GM18498 (cell line): Measurements from ENCODE around the gene LRRC31.

Source experiments
- ATAC-seq: cut with Tn5 transposase; IDR thresholded peaks from one replicate; pipeline ENCODE4 v1.9.1; 2021; ENCODE audit warnings: mild to moderate bottlenecking, moderate library complexity; ENCODE audit not compliant: unreplicated experiment

Gene LRRC31

DNA sequence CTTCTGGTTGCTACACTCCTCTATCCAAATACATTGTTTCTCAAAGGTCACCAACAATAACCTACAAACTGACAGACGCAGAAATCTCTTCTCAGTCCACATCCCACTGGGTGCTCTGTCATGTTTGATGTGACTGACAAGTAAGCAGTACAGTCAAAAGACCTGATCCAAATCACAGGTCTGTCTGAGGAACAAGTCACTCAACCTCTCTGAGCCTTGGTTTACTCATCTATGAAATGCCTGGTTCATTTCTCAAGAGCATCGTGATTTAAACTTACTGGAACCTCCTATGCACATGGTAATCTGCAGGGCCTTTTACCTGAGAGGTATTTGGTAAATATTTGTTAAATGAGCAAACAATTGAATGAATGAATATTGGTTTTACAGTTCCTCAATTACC, 5.5 kb downstream of the LRRC31 start:
- ATAC-seq = no peak

DNA sequence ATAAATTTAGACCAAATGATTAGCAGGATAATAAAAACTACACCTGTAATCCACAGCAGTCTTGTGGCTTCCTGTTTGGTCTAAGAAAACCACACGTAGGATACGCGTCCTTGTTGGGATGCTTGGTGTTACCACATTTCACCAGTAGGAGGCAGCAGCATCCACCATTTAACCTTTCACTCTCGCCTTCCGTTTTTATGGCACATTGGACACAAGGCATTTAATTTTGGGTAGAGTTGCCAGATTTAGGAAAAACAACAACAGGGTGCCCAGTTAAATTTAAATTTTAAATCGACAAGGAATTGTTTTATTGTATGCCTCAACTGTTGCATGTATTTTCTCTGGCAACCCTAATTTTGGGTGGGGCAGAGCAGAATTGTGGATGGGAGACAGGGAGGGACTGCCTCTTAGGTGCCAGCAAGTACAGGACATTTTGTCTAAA, 6.3 kb downstream of the LRRC31 start:
- ATAC-seq = peak; percentile 61

DNA sequence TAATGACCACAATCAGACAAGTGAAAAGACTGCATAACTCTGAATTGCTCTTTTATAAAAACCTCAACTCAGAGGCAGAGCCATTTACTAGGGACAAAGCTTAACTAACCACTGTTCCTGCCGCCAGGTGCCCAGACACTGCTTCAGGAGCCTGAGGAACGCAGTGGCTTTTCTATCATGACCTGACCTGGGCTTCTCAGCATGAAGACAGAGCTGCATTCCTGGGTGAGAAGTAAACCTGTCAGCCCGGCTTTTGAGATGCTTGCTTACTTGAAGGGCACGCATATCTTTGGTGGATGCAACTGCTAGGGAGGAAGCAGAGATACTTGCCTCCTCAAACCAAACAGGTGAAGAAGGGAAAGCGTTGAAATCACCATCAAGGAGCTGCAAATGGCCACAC, 7.9 kb downstream of the LRRC31 start:
- no peak for ATAC-seq

DNA sequence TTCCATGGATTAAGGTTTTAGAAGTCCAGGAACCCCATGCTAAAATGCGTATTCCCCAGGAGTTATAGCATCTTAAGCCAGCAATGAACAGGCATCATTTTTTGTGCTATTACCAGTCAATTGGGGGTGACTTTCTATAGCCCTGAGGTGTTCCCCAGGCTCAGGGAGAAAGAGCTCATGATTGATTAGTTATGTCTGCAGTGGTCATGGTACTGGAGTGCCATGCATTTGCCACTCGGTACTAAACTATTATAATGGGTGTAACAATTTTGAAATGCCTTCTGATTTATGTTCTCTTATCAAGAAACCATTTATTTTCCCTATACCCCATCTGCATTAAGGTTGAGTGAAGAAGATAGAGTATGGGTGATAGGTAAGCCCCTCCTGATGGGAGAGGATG, 11.9 kb downstream of the LRRC31 start:
- no peak for ATAC-seq

DNA sequence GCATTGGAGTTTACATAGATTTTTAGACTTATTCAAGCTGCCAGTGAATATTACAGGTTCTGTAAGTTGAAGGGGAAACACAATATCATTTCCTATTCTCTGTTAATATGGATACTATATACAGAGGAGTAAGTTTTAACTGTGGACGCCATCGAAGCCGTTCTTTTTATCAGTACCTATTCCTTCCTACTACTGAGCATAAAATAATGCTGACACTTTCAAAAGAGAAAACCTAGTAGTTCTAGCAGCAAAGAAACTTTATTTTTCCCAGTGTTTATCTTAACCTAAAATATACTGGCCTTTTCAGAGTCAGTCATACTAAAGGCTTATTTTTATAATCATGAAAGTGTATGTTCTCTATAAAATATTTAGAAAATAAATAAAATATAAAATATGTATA, 14.2 kb downstream of the LRRC31 start:
- no peak for ATAC-seq

DNA sequence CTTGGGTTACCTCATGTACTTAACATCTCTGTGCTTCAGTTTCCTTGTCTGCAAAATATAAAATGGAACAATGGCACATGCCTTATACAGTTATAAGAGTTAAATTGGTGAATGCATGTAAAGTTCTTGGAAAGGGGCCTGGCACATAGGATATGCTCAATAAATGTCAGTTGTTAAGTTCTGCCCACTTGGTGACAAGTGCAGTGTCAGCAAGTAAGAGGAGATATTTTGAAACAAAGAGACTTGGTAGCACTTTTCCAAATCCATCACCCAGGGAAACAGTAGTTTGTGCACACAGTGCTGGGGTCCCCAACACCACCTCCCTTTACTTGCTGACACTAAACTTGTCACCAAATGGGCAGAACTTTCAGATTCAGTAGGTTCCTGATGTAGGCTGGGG, 19.1 kb downstream of the LRRC31 start:
- ATAC-seq = no peak

DNA sequence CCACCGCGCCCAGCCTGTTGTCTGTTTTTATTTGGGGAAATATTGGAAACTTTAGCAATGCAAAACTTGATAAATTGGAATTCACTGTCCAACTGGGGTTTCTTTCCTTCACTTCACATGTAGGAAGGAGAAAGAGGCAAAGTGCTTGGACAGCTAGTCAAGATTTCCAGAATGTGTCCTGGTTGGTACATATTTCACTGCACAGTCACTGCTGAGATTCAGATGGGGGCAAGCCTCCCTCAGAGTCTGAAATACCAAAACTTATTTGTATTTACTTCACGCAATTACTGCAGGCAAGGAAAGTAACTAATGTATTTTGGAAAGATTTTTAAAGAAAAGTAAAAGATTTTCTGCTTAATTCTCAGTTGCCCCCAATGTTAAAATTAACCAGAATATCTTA, 21.0 kb downstream of the LRRC31 start:
- no peak for ATAC-seq

DNA sequence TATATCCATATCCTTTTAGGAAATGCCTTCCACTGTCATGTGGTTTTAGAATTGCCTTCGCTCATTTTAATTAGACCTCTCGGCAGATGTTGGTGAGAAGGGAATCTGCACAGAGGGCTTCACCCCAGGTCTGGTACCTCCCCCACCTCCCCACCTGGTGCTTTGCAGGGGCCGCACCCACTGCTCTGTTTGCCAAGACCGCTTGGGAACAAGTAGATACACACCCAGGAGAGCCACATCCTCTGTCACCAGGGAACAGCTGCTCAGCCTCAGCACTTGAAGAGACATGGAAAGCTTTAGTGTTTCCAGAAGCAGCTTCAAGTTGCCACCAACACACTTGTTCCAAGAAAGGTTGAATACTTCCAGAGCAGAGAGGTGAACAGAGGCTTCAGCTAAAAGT, 21.8 kb downstream of the LRRC31 start:
- ATAC-seq = no peak

DNA sequence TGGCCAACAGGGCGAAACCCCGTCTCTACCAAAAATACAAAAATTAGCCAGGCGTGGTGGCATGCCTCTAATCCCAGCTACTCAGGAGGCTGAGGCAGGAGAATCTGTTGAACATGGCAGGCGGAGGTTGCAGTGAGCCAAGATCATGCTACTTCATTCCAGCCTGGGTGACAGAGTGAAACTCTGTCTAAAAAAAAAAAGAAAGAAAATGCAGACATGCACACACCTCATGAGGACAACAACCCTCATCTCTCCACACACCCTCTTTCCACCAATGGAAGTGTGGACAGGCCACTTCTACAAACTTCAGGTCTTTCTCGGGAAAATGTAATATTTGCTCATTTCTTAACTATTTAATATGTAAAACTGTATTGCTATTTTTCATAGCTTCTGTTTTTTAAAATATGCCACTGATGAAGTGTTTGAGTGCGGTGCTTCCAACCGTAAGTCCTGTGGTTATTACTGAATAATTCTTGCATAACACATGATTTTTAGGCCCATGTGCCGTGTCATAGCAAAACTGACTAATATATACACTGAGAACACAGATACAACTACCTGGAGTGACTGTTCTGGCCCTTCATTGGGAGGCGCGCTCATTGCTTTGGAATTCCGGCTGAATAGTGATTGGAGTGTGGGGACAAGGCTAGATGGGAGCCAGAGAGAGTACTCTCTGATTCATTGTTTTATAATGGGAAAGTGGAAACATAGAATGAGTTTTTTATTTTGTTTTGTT, 23.1 kb downstream of the LRRC31 start:
- peak; percentile 98 for ATAC-seq

DNA sequence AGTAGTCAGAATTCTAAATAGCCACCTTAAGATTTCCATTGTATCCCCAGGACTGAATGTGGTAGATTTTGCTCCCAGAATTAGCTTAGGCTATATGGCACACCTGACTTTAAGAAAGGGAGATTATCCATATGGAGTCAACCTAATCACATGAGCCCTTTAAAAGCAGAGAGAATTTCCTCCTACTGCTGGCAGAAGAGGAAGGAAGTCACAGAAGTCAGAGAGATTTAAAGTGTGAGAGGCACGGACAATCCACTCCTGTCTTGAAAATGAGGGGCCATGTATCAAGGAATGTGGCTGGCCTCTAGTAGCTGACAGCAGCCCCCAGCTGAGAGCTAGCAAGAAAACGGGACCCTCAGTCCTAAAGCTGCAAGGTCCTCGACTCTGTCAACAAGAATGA, 26.8 kb downstream of the LRRC31 start:
- ATAC-seq = no peak

DNA sequence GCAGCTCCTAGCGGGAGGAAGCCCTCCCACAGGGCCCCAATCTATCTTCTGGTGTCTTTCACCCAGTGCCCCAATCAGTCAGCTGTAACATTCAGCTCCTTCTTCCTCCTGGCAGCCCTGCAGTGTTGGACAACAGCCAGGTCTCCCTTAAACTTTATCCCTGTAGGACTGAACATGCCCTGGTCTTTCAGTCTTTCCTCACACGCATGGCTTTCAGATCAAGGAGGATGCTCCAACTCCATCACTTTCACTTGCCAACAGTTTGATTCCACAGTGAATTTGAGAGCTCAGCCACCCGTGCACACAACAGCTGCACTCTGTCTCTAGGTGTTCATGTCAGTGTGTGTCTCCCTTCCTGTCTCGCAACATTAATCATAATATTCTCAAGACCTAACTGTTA, 28.6 kb downstream of the LRRC31 start:
- peak; percentile 63 for ATAC-seq

DNA sequence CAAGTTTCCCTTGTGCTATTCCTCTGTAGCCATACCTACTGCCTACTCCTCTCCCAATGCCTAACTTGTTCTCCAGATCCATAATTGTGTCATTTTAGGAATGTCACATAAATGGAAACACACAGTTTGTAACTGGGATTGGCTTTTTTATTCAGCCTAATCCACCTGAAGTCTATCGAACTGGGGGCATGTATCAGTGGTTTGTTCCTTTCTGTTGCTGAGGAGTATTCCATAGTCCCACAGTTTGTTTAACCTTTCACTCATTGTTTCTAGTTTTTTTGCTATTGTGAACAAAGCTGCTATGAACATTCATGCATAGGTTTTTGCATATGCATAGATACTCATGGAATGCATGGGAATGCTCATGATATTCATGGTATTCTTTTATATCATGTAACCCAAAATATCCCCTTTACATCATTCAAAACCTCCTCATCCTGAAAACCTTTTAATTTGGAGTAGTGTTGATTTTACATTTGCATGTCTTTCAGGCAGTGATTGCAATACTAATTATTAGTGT, 31.2 kb downstream of the LRRC31 start:
- no peak for ATAC-seq

DNA sequence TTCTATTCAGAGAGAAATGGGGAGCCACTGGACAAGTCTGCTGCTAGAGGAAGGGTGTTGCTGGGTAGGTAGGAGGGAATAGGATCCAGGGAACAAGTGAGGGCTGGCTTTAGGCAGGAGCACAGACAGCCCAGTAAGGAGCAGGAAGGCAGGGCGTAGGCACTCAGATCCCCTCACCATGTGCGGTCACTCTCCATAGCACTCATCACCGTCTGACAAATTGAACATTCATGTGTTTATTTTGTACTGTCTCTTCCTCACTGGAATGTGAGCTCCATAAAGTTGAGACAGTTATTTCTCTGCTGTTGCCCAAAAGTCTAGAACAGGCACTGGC, 32.8 kb downstream of the LRRC31 start:
- ATAC-seq = no peak

DNA sequence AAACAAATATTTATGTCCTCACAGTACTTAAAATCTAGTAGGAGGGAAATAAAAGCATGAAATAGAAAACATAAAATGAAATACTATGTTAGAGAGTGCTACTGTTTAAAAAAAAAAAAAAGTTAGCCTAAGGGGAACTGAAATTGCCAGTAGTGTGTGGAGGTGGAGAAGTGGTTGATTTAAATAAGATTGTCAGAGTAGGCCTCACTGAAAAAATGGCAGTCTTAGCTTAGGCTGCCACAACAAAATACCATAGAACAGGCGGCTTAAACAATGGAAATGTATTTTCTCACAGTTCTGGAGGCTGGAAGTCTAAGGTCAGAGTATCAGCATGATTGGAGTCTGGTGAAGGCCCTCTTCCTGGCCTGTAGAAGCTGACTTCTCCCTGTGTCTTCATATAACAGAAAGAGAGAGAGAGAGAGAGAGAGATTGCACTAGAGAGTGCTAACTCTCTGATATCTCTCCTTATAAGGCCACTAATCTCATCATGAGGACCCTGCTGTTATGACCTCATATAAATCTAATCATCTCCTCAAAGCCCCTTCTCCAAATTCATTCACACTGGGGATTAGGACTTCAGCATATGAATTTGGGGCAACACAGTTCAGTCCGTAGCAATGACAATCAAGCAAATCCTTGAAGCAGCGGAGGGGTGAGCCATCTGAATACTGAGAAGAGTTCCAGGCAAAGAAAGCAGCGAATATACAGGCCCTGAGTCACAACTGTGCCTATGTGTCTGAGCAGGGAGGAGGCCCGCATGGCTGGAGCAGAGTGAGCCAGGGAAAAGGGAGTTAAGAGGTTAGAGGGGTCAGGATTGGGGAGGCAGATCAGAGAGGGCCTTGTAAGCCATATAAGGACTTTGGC, 33.4 kb downstream of the LRRC31 start:
- peak; percentile 91 for ATAC-seq

DNA sequence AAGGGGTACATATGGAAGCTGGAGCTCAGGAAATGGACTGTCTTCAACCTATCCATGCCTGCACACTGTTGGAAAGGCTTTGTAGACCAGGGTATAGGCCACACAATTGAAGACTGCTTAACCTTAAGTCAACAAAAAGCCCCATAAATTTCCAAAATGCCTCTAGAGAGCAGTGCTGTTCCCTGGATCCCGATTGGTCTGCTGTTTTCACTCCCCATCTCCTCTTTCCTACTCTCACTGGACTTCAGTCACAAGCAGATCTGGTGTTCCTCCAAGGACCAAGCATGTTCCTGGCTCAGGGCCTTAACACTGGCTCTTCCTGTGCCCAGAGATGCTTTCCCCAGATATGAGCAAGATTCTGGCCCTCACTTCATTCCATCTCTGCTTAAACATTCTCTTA, 34.2 kb downstream of the LRRC31 start:
- ATAC-seq = no peak

DNA sequence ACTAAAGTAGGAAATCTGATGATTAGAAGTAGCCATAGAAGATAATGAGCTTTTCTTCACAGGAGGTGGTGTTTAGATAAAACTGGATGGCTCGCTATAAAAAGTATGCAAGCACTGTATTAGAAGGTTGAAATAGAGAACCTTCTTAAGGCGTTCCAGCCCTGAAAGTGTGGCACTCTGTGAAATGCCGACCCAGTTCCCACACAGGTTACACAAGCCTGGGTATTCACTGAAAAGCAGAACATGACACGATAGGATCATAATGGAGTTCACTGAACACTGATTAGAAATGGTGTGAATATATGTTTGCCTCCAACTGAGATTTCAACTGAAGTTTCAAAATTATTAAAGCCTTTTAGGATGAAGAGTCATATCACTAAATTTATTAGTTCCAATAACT, 42.0 kb downstream of the LRRC31 start:
- no peak for ATAC-seq

DNA sequence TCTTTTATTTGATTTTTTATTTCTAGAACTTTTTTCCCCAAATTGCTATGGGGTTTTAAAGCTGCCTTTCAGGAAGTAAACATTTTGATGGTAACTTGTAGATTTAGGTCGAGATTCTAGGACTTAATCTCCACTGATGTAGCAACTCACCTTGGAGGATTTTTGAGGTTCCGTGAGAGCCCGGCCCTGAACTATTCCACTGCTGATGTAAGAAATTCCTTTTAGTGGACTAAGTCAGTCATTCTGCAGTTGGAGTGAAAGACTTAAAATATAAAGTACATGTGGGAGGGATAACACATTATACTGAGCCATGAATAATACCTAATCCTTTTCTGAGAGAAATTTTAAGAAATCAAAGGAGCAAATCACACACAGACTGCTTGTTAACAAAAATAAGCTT, 44.4 kb downstream of the LRRC31 start:
- ATAC-seq = no peak

DNA sequence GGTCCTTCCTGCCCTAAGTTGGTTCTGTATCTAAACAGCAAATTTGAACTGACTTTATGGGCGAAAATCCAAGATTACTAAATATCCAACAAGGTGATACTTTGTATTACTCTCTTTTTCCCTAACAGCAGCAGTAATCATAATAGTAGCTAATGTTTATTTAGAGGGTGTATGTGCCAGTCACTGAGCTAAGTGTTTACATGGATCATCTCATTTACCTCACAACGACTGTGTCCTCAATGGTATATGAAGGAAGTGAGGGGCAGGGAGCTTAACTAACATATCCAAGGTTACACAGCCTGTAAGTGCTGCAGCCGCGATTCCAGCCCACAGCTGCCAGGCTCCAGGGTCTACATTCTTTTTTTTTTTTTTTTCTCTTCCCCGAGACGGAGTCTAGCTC, 46.8 kb downstream of the LRRC31 start:
- no peak for ATAC-seq

DNA sequence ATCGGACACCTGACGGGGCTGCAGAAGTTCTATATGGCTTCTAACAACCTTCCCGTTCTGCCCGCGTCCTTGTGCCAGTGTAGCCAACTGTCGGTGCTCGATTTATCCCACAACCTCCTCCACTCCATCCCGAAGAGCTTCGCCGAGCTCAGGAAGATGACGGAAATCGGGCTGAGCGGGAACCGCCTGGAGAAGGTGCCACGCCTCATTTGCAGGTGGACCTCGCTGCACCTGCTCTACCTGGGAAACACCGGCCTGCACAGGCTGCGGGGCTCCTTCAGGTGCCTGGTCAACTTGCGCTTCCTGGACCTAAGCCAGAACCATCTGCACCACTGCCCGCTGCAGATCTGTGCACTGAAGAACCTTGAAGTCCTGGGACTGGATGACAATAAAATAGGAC, 47.2 kb downstream of the LRRC31 start:
- no peak for ATAC-seq

DNA sequence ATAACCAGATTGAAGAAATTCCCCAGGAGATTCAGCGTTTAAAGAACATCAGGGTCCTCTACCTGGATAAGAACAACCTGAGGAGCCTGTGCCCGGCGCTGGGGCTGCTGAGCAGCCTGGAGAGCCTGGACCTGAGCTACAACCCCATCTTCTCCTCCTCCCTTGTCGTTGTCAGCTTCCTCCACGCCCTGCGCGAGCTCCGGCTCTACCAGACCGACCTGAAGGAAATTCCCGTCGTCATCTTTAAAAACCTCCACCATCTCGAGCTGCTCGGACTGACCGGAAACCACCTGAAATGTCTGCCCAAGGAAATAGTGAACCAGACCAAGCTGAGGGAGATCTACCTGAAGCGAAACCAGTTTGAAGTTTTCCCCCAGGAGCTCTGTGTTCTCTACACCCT, 47.6 kb downstream of the LRRC31 start:
- ATAC-seq = no peak

DNA sequence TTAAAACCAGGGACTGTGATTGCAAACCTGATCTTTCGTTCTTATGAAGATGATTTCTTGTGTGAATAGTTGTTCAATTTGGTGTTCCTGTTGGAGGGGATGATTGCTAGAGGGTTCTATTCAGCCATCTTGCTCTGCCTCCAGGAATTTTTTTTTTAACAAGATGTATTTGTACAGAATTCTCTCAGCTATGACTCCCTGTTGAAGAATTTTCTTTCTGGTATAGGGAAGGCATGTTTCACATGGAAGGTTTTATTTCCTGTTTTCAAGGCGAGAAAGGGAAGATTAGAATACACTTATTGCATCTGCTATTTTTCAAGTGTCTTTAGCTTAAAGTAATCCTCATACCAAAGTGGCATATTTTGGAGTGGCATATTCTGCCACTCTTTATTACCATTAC, 51.4 kb downstream of the LRRC31 start:
- ATAC-seq = no peak

DNA sequence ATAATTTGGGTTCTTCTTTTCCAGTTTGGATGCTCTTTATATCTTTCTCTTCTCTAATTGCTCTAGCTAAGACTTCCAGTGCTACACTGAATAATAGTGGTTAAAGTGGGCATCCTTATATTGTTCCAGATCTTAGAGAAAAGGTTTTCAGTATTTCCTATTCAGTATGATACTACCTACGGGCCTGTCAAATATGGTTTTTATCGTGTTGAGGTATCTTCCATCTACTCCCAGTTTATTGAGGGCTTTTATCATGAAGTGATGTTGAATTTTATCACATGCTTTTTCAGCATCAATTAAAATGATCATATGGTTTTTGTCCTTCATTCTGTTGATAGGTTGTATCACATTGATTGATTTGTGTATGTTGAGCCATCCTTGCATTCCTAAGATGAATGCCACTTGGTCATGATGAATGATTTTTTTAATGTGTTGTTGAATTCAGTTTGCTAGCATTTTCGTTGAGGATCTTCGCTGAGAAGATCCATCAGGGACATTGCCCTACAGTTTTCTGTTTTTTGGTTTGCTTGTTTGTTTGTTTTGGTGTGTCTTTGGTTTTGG, 54.1 kb downstream of the LRRC31 start:
- ATAC-seq = no peak
